ENCODE measurements around the gene GLRX.

Gene GLRX

DNA sequence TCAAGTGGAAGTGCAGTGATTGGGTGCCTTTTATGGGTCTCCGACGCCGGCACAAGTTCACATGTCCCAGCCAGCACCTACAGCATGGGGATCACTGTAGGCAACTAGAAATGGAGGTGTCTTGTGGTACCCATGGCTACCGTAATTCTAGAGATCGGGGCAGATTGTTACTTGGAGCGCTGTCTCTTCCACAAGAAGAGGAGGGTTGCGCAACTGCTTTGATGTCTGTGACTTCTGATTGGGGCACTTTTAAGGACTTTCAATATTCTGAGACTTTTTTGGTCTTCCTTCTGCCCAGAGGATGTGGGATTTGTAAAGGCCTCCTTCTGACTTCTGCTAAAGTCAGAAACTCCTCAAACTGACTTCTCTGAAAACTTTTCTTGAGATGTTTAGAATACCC, 41.9 kb downstream of the GLRX start:
- no peak for DNase-seq (ENCODE audit: low spot score)

DNA sequence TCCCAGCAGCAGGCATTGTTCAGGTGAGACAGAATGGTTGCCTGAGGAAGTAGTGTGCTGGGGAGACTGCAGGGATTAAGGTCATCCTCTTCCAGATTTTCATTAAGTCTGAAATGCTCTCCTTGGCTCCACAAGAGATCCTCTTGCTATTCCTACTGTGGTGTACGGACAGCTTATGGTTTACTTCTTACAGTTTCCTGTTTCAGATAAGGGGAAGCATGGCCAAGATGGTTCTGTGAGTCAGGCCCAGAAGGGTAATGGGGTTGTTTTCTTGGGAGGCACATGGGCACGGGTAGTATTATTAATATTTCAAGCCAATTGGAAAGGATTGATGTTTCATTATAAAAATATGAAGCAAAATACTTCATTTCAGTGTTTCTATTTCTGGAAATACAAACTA, 42.9 kb downstream of the GLRX start:
- DNase-seq (ENCODE audit: low spot score): no peak

DNA sequence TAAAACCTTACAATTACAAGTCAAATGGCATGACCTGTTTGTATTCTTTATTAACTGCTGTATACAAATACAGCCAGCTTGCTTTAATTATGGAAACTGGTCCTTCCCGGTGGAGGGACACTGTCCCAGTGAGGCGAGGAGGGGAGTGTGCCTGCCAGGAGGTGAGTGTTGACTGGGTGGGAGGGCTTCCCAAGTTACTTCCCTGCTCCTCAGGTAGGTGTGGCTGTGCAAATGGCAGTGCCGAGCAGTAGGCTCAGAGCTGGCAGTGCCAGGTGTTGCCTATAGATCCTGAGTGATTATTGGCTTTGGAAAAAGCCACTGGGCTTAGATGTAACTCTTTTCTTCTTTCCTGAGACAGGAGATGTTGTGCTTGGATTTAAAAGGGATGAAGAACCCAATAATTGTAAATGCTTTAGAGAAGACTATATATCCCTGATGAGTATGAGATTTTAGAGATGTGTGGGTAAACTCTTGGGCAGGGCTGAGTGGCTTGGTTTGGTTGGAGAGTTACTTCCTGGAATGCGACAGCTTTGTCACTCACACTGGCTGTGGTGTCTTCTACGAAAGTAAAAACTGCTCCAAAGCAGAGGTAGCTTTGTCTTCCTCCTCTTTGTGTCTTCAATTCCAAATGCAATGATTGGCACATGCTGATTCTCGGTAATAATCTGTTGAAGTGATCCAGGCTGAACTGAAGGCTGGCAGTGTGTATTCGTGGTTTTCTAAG, 43.7 kb downstream of the GLRX start:
- no peak for DNase-seq (ENCODE audit: low spot score)

DNA sequence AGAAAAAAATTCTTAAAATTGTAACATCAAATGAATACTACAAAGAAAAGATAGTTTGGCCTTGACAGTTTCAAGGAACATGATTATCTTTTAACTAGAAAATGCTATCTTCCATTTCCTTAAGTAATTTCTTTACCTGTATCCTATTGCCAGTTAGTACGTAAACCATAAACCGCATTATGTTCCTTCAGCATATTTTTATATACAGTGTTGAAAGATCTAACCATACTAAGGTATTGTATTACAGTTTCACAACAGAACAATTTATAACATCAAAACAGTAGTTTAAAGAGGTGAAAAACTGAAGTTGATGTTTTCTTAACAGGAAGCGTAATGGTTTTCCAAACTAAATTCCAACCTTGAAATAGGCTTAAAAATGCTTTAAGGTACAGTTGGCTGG, 45.1 kb downstream of the GLRX start:
- no peak for DNase-seq (ENCODE audit: low spot score)

DNA sequence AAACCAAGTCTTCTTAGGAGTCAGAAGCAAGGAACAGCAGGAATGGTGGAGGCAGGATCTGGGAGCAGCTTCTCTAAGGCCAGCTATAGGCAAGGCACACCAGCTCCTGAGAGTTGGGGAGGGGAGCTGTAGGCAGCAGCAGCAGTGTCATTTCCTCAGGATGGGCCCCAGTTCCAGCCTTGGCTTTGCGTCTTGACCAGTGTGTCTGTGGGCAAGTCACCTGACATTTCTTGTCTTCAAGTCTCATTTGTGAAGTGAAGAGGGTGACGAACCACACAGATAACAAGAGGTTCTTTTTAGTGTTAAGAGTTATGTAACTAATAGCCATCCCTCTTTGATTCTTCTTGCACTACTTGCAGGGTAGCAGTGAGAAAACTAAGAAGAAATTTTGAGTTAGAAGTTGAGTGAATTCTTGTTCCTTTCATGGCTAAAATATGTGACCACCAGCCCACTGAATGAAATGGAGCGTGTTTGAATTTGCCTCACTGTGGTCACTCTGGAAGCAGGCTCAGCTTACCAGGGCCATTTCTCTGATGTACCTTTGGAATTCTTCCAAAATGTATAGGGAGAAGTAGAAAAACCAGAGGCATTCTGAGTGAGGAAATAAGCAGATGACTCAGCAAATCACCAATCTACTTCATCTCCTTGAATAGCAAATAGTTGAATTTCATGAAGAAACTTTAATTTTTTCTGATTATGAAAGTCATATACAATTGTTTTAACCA, 49.0 kb downstream of the GLRX start:
- DNase-seq (ENCODE audit: low spot score): no peak

DNA sequence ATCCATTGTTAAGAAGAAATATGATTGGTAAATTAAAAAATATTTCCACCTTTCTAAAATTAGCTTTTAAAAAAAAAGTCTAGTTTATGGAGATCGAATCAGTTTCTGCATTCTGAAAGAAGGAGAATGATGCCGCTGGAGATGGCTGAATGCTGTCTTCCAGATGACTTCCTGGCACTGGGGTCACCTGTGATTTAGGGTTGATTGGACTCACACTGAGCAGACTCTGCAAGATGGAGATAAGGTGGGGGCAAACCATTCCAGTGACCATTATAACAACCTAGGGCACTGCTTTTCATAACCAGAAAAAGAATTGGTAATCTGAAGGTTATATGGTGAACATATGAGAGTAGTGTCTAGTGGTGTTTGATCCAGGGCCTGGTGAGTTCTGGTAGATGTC, 50.6 kb downstream of the GLRX start:
- DNase-seq (ENCODE audit: low spot score): no peak

DNA sequence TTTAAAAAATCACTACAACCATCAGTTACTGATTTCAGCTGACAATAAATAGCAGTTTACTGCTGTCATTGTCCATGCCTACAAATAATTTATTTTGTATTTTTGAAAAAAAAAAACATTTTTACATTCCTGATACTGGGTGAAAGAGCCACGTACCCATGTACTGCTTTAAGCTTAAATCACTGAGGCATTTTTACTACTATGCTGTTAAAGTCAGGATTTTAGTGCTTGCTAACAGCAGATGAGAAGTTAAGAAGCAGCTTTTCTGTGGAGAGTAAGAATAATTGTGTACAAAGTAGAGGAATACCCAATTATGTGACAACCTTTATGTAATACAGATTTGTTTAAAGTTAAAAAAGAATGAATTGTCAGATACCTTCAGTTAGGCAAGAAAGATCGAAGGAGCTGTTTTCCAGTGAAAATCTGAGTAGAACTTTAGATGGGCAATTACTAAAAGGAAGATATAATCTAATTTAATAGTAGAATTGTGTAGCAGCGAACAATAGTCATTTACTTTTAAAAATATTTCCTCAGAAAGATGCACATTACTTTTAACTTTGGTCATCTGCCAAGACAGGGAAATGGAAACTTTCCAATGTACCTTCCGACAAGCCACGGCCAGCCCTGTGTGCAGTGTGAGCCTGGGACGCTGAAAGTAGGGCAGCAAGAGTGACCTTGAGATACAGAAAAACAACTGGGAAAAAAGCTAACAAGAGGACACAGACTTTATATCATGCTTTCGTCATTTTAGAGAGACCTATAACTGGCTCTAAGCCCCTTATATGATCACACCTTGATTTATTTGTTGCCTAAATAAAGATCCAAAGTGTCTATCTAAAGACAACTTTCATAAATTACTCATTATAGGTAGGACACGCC, 51.5 kb downstream of the GLRX start:
- DNase-seq (ENCODE audit: low spot score): no peak

DNA sequence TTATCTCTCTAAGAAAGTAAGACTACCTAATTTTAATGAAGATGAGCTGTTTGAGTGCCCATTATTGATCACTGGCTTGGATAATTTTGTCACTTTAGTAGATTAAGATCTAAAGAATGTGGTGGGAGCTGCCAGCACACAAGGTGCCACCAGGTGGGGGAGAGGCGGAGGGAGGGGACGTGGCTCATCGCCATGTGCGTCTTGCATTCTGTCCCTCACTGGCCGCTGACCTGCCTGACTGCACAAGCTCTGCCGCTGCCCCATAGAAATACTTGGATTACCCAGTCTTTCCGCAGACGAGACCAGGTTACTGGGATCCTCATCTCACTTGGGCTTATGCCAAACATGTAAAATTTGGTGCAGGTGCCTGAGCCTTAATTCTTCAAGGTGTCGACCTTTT, 53.8 kb downstream of the GLRX start:
- no peak for DNase-seq (ENCODE audit: low spot score)

DNA sequence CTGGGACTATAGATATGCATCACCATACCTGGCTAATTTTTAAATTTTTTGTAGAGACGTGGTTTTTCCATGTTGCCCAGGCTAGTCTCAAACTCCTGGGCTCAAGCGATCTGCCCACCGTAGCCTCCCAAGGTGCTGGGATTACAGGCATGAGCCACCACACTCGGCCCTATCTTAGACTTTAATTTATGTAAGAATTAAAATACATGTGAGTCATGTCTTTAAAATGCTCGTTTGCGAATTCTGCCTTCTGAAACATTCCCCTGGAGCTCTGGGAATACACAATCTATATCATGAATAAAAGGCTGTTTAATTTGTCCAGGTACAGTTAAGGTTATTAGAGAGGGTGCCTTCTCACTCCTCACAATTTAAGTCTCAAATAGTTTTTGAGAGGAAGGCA, 58.6 kb downstream of the GLRX start:
- no peak for DNase-seq (ENCODE audit: low spot score)
